ENCODE results near the gene RNF5. TPM values are rescaled to one million over a fixed set of nuclear protein-coding genes. Genes with fewer than 3 reads are reported as not detected.

The RNF5 gene
- total and polyA plus RNA-seq, 9 of the 15 experiments (the other 6 are each of a cell fraction or from before 2014, with no cell fraction given), result 62.2 to 245 (median 129) TPM

GRCh38 chr6:32131439-32131948 lies 46.7 kb upstream of the RNF5 start (continued):
- TF ChIP-seq CREB3L1 (IDR thresholded peaks at IDR 0.05; ENCODE audit: borderline replicate concordance, low read depth), result peak; percentile 32; the same call in 1 of the 2 replicates
- TF ChIP-seq ZNF586 (CRISPR knock-in tag; conservative IDR thresholded peaks at IDR 0.05), result no peak
- TF ChIP-seq SRSF7 (optimal IDR thresholded peaks at IDR 0.05; ENCODE audit: low read depth, low read length), result no peak
- TF ChIP-seq HLTF (IDR thresholded peaks at IDR 0.05), result peak; percentile 97
- peak; percentile 100 for TF ChIP-seq CC2D1A (IDR thresholded peaks at IDR 0.05)
- TF ChIP-seq BHLHE40 (IDR thresholded peaks at IDR 0.05; ENCODE audit: low read length), result 0 out of 2 replicates have a peak, but pooled peaks have one; percentile 5
- no peak for TF ChIP-seq CREBBP (IDR thresholded peaks at IDR 0.05; ENCODE audit: low read depth, low read length)
- TF ChIP-seq CTBP1 (IDR thresholded peaks at IDR 0.05; ENCODE audit: borderline replicate concordance), result peak; percentile 95
- TF ChIP-seq PRDM10 (IDR thresholded peaks at IDR 0.05; ENCODE audit: partially characterized antibody), result peak; percentile 53
- TF ChIP-seq HMBOX1 (IDR thresholded peaks at IDR 0.05), result peak; percentile 64; the same call in 1 of the 2 replicates
- TF ChIP-seq GATA2 (CRISPR knock-in tag; IDR thresholded peaks at IDR 0.05), result peak; percentile 98
- TF ChIP-seq TARDBP (IDR thresholded peaks at IDR 0.05), result peak; percentile 97
- no peak for TF ChIP-seq E4F1 (CRISPR knock-in tag; IDR thresholded peaks at IDR 0.05; ENCODE audit: borderline replicate concordance)
- TF ChIP-seq ZEB2 (IDR thresholded peaks at IDR 0.05), result peak; percentile 97
- 0 out of 2 replicates have a peak, but pooled peaks have one; percentile 22 for TF ChIP-seq ZNF212 (CRISPR knock-in tag; IDR thresholded peaks at IDR 0.05)
- TF ChIP-seq TGIF2 (CRISPR knock-in tag; IDR thresholded peaks at IDR 0.05), result no peak
- TF ChIP-seq RFX1 (IDR thresholded peaks at IDR 0.05), result no peak

Data from K562 (cell line).